SK-N-MC (cell line): ENCODE measurements around the gene CAMK2B.

Experiments
- EZH2 ChIP-seq: fragments of 200-600 bp; sonication (generic); IDR thresholded peaks from one replicate; pipeline ENCODE4 v1.6.1; 2017; ENCODE audit warnings: antibody characterized with exemption
- POLR2AphosphoS5 ChIP-seq: IDR thresholded peaks from 2 replicates; pipeline ENCODE4 v1.6.1; 2012; ENCODE audit warnings: mild to moderate bottlenecking, low read depth, low read length, borderline replicate concordance

GRCh38 chr7:44285561-44285960, 39.8 kb downstream of the CAMK2B start:
- TF ChIP-seq EZH2 (no peak), POLR2AphosphoS5 (no peak)
